ENCODE data around the gene IFITM10. TPM values are rescaled to one million over a fixed set of nuclear protein-coding genes. Genes with fewer than 3 reads are reported as not detected.
A peak's percentile ranks its signal among the peaks of the same experiment; 100 is the strongest.

IFITM10 gene
- total RNA-seq, 1 experiment from 2014 or later = 18.0 TPM

DNA sequence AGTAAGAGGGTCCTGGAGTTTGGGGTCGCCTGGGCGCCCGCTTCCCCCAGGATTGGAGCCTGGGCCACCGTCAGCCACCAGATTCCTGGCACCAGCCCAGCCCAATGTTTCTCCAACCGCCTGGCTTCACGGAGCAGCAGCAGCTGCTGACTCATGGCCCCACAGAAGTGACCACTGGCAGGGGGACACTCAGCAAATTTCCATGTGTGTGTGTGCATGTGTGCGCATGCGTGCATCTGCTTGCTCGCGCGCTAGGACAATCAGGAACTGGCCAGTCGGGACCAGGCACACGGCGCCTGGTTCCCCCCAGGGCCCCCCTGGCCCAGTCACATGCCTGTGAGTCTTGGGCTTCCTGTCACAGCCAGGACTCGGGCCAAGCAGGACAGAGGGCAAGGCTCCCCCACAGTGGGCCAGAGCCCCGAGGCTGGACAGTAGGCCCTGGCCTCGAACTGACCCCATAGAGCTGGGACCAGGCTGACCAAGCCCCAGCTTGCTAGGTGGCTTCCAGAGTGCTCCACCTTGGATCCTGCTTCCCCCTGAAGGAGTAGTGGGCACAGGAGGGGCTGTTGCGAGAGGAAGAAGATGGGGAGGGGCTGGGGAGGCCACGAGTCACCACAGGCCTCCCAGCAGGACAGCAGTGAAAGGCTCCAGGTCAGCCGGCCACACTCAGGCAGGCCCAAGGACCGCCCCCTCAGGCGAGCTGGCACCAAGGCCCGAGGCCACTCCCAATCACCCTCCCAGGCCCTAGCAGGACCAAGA is 10.1 kb upstream of the IFITM10 start:
- Histone ChIP-seq H3K36me3 (ENCODE audit: control insufficient read depth, insufficient read depth, low read length) (0 out of 2 replicates have a peak, but pooled peaks cover 5% of the 10 kb centered on the region), H3K4me1 (ENCODE audit: control insufficient read depth, insufficient read depth, low read length) (peaks cover 82% of the 10 kb centered on the region), H3K27me3 (ENCODE audit: control insufficient read depth, insufficient read depth, low read length) (no peaks in the 10 kb centered on the region), H3K9me3 (ENCODE audit: control insufficient read depth, insufficient read depth, low read depth, low read length) (no peaks in the 10 kb centered on the region), H3K4me3 (ENCODE audit: low read depth in 2 of 2, low read length in 2 of 2) (peak overlapping the region; percentile 88 to 90), H3K27ac (ENCODE audit: low read length) (peak overlapping the region; percentile 94)
- ChIA-PET CTCF (no interaction called here), POLR2A (interaction anchor here (0.6 kb wide), 1 partner anchor 24 kb away, joined by 10 read pairs; no protein-coding TSS in a partner anchor)
- in situ Hi-C loops (cut with HindIII; ENCODE audit: low pct_unique_long_range_greater_than_20kb, low sequenced_read_pairs) = no loop called here
- no peak for TF ChIP-seq TCF7L2 (IDR thresholded peaks at IDR 0.05; ENCODE audit: low read depth, low read length)
- TF ChIP-seq SIN3A (IDR thresholded peaks at IDR 0.05; ENCODE audit: borderline replicate concordance, insufficient read depth, low read depth, low read length) = no peak; the same call in 1 of the 2 replicates
- no peak for TF ChIP-seq POLR2AphosphoS5 (IDR thresholded peaks at IDR 0.05; ENCODE audit: low read depth, low read length)
- TF ChIP-seq, protein P1, sequence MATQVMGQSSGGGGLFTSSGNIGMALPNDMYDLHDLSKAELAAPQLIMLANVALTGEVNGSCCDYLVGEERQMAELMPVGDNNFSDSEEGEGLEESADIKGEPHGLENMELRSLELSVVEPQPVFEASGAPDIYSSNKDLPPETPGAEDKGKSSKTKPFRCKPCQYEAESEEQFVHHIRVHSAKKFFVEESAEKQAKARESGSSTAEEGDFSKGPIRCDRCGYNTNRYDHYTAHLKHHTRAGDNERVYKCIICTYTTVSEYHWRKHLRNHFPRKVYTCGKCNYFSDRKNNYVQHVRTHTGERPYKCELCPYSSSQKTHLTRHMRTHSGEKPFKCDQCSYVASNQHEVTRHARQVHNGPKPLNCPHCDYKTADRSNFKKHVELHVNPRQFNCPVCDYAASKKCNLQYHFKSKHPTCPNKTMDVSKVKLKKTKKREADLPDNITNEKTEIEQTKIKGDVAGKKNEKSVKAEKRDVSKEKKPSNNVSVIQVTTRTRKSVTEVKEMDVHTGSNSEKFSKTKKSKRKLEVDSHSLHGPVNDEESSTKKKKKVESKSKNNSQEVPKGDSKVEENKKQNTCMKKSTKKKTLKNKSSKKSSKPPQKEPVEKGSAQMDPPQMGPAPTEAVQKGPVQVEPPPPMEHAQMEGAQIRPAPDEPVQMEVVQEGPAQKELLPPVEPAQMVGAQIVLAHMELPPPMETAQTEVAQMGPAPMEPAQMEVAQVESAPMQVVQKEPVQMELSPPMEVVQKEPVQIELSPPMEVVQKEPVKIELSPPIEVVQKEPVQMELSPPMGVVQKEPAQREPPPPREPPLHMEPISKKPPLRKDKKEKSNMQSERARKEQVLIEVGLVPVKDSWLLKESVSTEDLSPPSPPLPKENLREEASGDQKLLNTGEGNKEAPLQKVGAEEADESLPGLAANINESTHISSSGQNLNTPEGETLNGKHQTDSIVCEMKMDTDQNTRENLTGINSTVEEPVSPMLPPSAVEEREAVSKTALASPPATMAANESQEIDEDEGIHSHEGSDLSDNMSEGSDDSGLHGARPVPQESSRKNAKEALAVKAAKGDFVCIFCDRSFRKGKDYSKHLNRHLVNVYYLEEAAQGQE (IDR thresholded peaks at IDR 0.05; ENCODE audit: insufficient read depth in 1 of 2, low read depth in 2 of 2, low read length in 1 of 2) = no peak
- TF ChIP-seq, protein P2, sequence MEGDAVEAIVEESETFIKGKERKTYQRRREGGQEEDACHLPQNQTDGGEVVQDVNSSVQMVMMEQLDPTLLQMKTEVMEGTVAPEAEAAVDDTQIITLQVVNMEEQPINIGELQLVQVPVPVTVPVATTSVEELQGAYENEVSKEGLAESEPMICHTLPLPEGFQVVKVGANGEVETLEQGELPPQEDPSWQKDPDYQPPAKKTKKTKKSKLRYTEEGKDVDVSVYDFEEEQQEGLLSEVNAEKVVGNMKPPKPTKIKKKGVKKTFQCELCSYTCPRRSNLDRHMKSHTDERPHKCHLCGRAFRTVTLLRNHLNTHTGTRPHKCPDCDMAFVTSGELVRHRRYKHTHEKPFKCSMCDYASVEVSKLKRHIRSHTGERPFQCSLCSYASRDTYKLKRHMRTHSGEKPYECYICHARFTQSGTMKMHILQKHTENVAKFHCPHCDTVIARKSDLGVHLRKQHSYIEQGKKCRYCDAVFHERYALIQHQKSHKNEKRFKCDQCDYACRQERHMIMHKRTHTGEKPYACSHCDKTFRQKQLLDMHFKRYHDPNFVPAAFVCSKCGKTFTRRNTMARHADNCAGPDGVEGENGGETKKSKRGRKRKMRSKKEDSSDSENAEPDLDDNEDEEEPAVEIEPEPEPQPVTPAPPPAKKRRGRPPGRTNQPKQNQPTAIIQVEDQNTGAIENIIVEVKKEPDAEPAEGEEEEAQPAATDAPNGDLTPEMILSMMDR (IDR thresholded peaks at IDR 0.05) = no peak
- no TSS peak for BruUV-seq (replicated peaks)
- DNase-seq (ENCODE audit: low read depth, low spot score) (no peak), ATAC-seq (peak; percentile 45)
- intact Hi-C loops (cut with micrococcal nuclease; ENCODE audit: unreplicated experiment) = loop anchor here (5.0 kb wide), 1 partner anchor 72 kb away; the partner anchor contains the start of gene SYT8

DNA sequence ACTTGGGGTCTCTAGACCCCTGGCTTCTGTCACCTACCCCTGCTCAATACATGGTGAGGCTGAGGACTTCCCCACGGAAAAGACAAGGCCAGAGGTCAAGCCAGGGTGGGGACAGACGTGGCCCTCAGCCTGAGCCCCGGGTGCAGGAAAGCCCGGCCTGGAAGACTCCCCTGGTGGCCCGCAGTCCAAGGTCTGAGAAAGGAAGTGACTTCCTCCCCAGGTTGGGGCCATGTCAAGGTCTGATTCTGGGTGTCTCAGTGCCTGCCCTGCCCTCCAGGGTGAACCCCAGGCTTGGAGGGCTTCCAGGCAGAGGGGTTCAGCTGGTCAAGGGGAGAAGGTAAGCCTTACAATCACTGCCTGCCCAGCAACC is 9.4 kb upstream of the IFITM10 start:
- intact Hi-C loops (cut with micrococcal nuclease; ENCODE audit: unreplicated experiment) (loop anchor here (5.0 kb wide), 1 partner anchor 72 kb away; the partner anchor contains the start of gene SYT8), in situ Hi-C loops (cut with HindIII; ENCODE audit: low pct_unique_long_range_greater_than_20kb, low sequenced_read_pairs) (no loop called here)
- peak overlapping the region; percentile 94 for H3K27ac ChIP-seq (ENCODE audit: low read length)
- peak overlapping the region in 1 of 2 experiments; percentile 88; a peak in 1 of 4 replicates for H3K4me3 ChIP-seq (ENCODE audit: low read depth in 2 of 2, low read length in 2 of 2)
- TF ChIP-seq, protein P1 (IDR thresholded peaks at IDR 0.05; ENCODE audit: insufficient read depth in 1 of 2, low read depth in 2 of 2, low read length in 1 of 2) = no peak
- peak; percentile 33 for TF ChIP-seq POLR2AphosphoS5 (IDR thresholded peaks at IDR 0.05; ENCODE audit: low read depth, low read length)
- no peak for TF ChIP-seq SIN3A (IDR thresholded peaks at IDR 0.05; ENCODE audit: borderline replicate concordance, insufficient read depth, low read depth, low read length)
- TF ChIP-seq TCF7L2 (IDR thresholded peaks at IDR 0.05; ENCODE audit: low read depth, low read length) = no peak
- TF ChIP-seq, protein P2 (IDR thresholded peaks at IDR 0.05) = no peak
- ATAC-seq (no peak), DNase-seq (ENCODE audit: low read depth, low spot score) (no peak)
- H3K9me3 ChIP-seq (ENCODE audit: control insufficient read depth, insufficient read depth, low read depth, low read length) = no peaks in the 10 kb centered on the region
- H3K36me3 ChIP-seq (ENCODE audit: control insufficient read depth, insufficient read depth, low read length) = 0 out of 2 replicates have a peak, but pooled peaks cover 5% of the 10 kb centered on the region
- ChIA-PET CTCF (no interaction called here), POLR2A (no interaction called here)
- no TSS peak for BruUV-seq (replicated peaks)
- peaks cover 84% of the 10 kb centered on the region for H3K4me1 ChIP-seq (ENCODE audit: control insufficient read depth, insufficient read depth, low read length)
- H3K27me3 ChIP-seq (ENCODE audit: control insufficient read depth, insufficient read depth, low read length) = no peaks in the 10 kb centered on the region

Measured in Panc1 (cell line).